T-cell (primary cell): ENCODE measurements around the gene BOD1L1. TPM values are rescaled to one million over a fixed set of nuclear protein-coding genes. Genes with fewer than 3 reads are reported as not detected.

Experiments
- ATAC-seq, 4 experiments: fragments of 200-7000 bp in 3 of 4; fragments of 150-1000 bp in 1 of 4; cut with Tn5 transposase; replicated peaks in 1 of 4; 1 replicate in 3 of 4; 2 replicates in 1 of 4; pipeline ENCODE4 v1.10.0; 2021; ENCODE audit warnings: moderate library complexity in 3 of 4, mild to moderate bottlenecking in 2 of 4, moderate number of reproducible peaks in 1 of 4
- CTCF ChIA-PET, 2 donors: fragments of 300-600 bp; sonication (Branson Sonifier 250); formaldehyde crosslinking; loops; one replicate each; lab custom pipeline; 2022; ENCODE audit warnings: antibody characterized with exemption in 2 of 2; lab: Charles Lee
- POLR2A ChIA-PET, 2 donors: fragments of 300-600 bp; sonication (Branson Sonifier 250); formaldehyde crosslinking; loops; one replicate each; lab custom pipeline; 2022; ENCODE audit warnings: antibody characterized with exemption in 2 of 2; lab: Charles Lee
- DNase-seq, 35 experiments: peaks; one replicate each; pipeline versions ENCODE4 v3.0.0 to v3.0.0-alpha.2; 2013 to 2023
- H3K27ac ChIP-seq: one replicate; pipeline ENCODE4 v1.5.1; 2013; ENCODE audit warnings: low read length
- H3K27me3 ChIP-seq, 2 experiments: replicated peaks in 1 of 2; 1 replicate in 1 of 2; 2 replicates in 1 of 2; pipeline versions ENCODE4 v1.6.1 to v1.7.0; 2013; ENCODE audit warnings: low read length in 1 of 2, mixed read lengths in 1 of 2; ENCODE audit not compliant: control insufficient read depth in 2 of 2, insufficient read depth in 2 of 2; ENCODE audit errors: extremely low read depth in 1 of 2
- H3K36me3 ChIP-seq, 2 donors: 1 replicate in 1 of 2; 2 replicates in 1 of 2; pipeline versions ENCODE4 v1.6.1 to v1.7.0; 2013; ENCODE audit warnings: low read length in 1 of 2; ENCODE audit not compliant: control insufficient read depth in 2 of 2, insufficient read depth in 1 of 2; ENCODE audit errors: extremely low read depth in 1 of 2
- H3K4me1 ChIP-seq, 2 experiments: 1 replicate in 1 of 2; 2 replicates in 1 of 2; pipeline versions ENCODE4 v1.6.1 to v1.7.0; 2013; ENCODE audit warnings: low read length in 2 of 2, mixed read lengths in 1 of 2; ENCODE audit not compliant: insufficient read depth in 2 of 2, control insufficient read depth in 1 of 2; ENCODE audit errors: extremely low read depth in 1 of 2
- H3K4me3 ChIP-seq, 2 donors: 1 replicate in 1 of 2; 2 replicates in 1 of 2; pipeline versions ENCODE4 v1.5.1 to v1.7.0; 2013; ENCODE audit warnings: mild to moderate bottlenecking in 2 of 2, low read length in 1 of 2, moderate library complexity in 1 of 2; ENCODE audit not compliant: control insufficient read depth in 1 of 2; ENCODE audit errors: extremely low read depth in 1 of 2
- H3K9me3 ChIP-seq: 2 replicates; pipeline ENCODE4 v1.7.0; 2013
- H3K27ac Mint-ChIP-seq, 2 donors: one replicate each; pipeline ENCODE4 v1.8.0; 2020 to 2021; ENCODE audit warnings: mild to moderate bottlenecking in 2 of 2, mixed read lengths in 2 of 2
- H3K27me3 Mint-ChIP-seq, 2 donors: one replicate each; pipeline ENCODE4 v1.8.0; 2021 to 2022; ENCODE audit warnings: mixed read lengths in 2 of 2
- H3K36me3 Mint-ChIP-seq: one replicate; pipeline ENCODE4 v1.8.0; 2021; ENCODE audit warnings: mixed read lengths
- H3K4me1 Mint-ChIP-seq, 3 donors: one replicate each; pipeline ENCODE4 v1.8.0; 2020 to 2022; ENCODE audit warnings: mixed read lengths in 3 of 3, mild to moderate bottlenecking in 1 of 3
- H3K4me3 Mint-ChIP-seq, 3 donors: one replicate each; pipeline ENCODE4 v1.8.0; 2020 to 2022; ENCODE audit warnings: mild to moderate bottlenecking in 3 of 3, mixed read lengths in 3 of 3, moderate library complexity in 3 of 3
- H3K9me3 Mint-ChIP-seq, 3 donors: one replicate each; pipeline ENCODE4 v1.8.0; 2020 to 2022; ENCODE audit warnings: mixed read lengths in 3 of 3
- WGBS: methylation state at CpG from one replicate; pipeline ENCODE4 v1.1.5; 2013; ENCODE audit warnings: missing lambda C conversion rate; ENCODE audit not compliant: insufficient coverage; 5-methylcytosine and 5-hydroxymethylcytosine counted together
- total RNA-seq, 35 experiments: library from RNA in 6 of 35; stranded (reverse) in 6 of 35; fragments of 120-200 nt in 1 of 35; gene quantifications; one replicate each; pipeline versions ENCODE4 v1.2.1 to v1.2.4 and lab custom pipeline; 2013 to 2026

Gene BOD1L1
- total RNA-seq, 5 donors from 2014 or later (not counting 1 experiment from before 2014, with no cell fraction given) = 48.3 to 57.1 (median 55.4) TPM

DNA sequence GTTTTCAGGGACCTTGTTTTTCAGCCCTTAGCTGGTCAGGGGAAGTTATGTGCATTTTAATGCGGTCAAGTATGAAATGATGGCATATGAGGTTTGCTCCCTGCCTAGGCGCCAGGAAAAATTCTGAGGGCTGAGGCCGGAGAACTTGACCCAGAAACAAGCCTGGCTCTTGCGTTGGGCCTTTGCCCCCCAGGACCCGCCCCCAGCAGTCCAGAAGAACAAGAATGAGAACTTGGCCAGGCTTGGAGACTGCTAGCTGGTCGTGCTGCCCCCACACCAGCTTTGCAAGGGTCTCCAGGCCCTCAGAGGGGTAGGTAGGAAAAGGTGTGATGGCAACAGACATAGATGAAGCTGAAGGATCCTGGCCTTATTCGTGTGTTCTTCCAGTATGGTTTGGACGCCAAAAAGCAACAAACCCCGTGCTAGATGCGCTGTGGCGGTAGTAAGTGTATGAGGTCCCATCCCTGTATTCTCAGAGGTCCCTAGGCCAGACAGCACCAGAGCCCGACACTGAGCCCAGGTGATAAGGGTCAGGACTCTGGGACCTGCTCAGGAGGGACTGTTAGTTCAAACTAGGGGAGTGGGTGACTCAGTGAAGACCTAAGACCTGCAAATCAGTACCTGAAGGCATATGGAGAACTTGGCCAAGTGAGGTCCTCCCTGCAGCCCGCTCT is 93.7 kb downstream of the BOD1L1 start:
- Mint-ChIP-seq H3K36me3 (peaks cover 5% of the 10 kb centered on the region), H3K4me3 (no peak overlapping the region), H3K27ac (no peak overlapping the region), H3K9me3 (peaks cover 0 to 14% (median 7%) of the 10 kb centered on the region in 3 donors), H3K27me3 (peaks cover 72 to 97% of the 10 kb centered on the region in 2 donors), H3K4me1 (peaks cover 19 to 24% (median 20%) of the 10 kb centered on the region in 3 donors)
- Histone ChIP-seq H3K4me3 (no peak overlapping the region), H3K36me3 (no peaks in the 10 kb centered on the region), H3K27ac (no peak overlapping the region), H3K9me3 (peaks cover 4% of the 10 kb centered on the region), H3K27me3 (peaks cover 50 to 96% of the 10 kb centered on the region in 2 experiments), H3K4me1 (peaks cover 0 to 35% of the 10 kb centered on the region in 2 experiments)
- WGBS = 16% methylated on average over 12 of the region's 13 CpGs
- POLR2A ChIA-PET = no interaction called here
- CTCF ChIA-PET = interaction anchor here in 1 of 2 donors (0.6 kb wide), 1 partner anchor 40 kb away, joined by 3 read pairs; no protein-coding TSS in a partner anchor
- ATAC-seq (no peak), DNase-seq (no peak)

DNA sequence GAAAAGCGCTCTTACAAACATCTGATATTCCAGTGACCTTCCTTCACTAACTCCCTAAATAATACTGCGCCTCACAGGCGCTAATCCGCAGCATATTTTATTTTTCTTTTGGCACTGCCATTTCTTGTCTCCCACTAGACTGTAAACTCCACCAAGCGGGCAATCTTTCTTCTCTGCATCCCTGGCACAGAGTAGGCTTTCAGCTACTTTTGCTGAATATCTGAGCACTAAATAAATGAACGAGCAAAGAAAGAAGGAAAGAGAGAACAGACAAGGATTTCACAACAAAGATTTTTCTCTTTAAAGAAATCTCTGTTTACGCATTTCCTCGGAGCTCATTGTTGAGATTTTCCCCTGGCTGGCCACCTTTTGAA is 95.9 kb downstream of the BOD1L1 start:
- Histone ChIP-seq H3K27ac (no peak overlapping the region), H3K4me3 (no peak overlapping the region), H3K4me1 (peaks cover 0 to 33% of the 10 kb centered on the region in 2 experiments), H3K9me3 (peaks cover under 1% of the 10 kb centered on the region), H3K27me3 (peaks cover 42 to 94% of the 10 kb centered on the region in 2 experiments), H3K36me3 (no peaks in the 10 kb centered on the region)
- Mint-ChIP-seq H3K27ac (no peak overlapping the region), H3K9me3 (peaks cover 0 to 2% (median 0%) of the 10 kb centered on the region in 3 donors), H3K36me3 (peaks cover 1% of the 10 kb centered on the region), H3K4me3 (no peak overlapping the region), H3K27me3 (peaks cover 69 to 93% of the 10 kb centered on the region in 2 donors), H3K4me1 (peaks cover 22 to 31% (median 27%) of the 10 kb centered on the region in 3 donors)
- 22% methylated on average over 4 of the region's 8 CpGs for WGBS
- no peak for ATAC-seq
- ChIA-PET CTCF (interaction anchor here in 1 of 2 donors (1.0 kb wide), 1 partner anchor 10 kb away, joined by 4 read pairs; no protein-coding TSS in a partner anchor), POLR2A (no interaction called here)
- no peak for DNase-seq

DNA sequence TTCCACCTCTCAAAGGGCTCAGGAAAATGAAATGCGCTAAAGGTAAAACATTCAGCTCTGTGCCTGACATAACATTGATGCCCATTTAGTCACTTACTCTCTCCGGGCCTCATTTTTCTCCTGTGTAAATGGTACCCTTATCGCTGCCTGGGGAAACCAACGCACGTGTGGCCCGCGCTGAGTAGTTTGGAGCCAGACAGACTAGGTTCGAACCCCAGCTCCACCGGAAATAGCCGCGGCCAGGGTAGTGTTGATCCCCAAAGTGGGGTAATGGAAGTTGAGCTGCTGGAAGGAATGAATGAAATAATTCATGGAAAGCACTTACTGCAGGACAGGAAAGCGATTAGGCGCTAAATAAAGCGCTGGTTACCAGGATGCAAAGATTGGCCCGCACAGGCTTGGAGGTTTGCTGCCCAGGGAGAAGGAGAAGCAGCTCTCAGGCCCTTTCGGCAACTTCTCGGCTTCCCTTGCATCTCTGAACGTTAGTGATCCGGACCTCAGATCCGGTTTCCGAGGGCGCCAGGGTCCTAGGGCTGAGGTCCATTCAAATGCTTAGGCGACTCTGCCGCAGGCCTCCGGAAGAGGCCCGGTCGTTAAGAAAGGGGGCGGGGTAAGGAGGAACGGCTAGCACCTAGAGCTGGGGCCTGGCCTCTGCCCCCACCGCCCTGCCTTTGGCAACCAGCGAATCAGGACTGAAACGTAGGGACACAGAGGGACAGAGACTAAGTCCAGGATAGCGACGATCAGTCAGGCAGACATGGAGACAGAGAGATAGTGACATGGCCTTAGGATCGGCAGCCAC is 96.5 kb downstream of the BOD1L1 start:
- DNase-seq (no peak), ATAC-seq (no peak)
- WGBS = 7% methylated on average over 35 of the region's 35 CpGs
- Mint-ChIP-seq H3K27ac (no peak overlapping the region), H3K36me3 (no peaks in the 10 kb centered on the region), H3K27me3 (peaks cover 71 to 93% of the 10 kb centered on the region in 2 donors), H3K9me3 (no peaks in the 10 kb centered on the region), H3K4me3 (no peak overlapping the region), H3K4me1 (peaks cover 22 to 29% (median 26%) of the 10 kb centered on the region in 3 donors)
- ChIA-PET POLR2A (no interaction called here), CTCF (interaction anchor here in 1 of 2 donors (1.0 kb wide), 1 partner anchor 9 kb away, joined by 4 read pairs; no protein-coding TSS in a partner anchor)
- Histone ChIP-seq H3K27me3 (peaks cover 41 to 88% of the 10 kb centered on the region in 2 experiments), H3K4me3 (no peak overlapping the region), H3K36me3 (no peaks in the 10 kb centered on the region), H3K27ac (no peak overlapping the region), H3K4me1 (peaks cover 0 to 33% of the 10 kb centered on the region in 2 experiments), H3K9me3 (no peaks in the 10 kb centered on the region)

DNA sequence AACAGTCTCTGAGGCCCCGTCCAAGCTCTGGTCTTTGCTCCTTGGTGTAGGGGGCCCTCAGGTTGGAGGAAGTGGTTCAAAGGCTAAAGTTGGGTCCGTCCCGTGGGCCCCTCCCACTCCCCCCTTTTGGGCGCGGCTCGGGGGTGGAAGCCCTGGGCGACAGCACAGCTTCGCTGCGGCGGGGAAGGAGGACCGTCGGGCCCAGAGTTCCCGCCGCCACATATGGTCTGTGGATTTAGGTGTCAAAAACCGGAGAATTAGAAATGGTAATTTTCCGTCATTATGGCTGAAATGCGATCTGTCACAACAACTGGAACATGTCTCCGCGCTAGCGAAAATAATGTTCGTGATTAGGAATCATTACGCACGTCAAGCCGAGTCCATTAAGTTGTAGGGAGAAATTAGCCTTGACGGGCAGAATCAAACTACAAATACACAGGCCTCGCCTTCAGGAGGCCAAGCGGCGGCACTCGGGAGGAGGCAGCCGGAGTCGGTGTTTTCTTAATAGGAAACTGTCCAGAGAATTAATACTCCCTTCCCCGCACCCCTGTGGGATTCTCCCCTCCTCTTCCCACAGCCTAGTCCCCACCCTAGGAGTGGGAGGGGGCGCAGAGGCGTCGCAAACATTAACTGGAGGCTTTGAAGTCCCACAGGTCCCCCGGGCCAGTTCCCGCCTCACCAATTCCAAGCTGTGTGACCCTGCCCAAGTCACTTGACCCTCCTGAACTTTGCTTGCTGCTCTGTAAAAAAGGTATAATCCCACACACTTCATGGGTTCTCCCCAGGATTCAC is 98.2 kb downstream of the BOD1L1 start:
- POLR2A ChIA-PET = no interaction called here
- no peak overlapping the region for H3K27ac Mint-ChIP-seq
- WGBS = 20% methylated on average over 18 of the region's 37 CpGs

DNA sequence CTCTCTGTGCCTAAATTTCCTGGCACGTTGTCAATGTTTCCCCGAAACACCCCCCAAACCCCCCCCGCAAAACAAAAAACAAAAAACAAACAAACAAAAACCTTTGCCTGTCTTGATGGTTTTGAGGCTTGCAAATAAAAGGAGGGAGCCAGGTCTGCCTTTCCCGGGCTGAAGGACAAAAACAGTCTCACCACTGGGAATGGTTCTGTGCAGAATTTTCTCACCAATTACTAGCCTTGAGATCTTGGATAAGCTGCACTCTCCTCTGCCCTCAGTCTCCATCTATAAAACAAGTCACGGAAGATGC is 98.8 kb downstream of the BOD1L1 start:
- DNase-seq = no peak
- ATAC-seq = no peak
- Mint-ChIP-seq H3K27me3 (peaks cover 83 to 91% of the 10 kb centered on the region in 2 donors), H3K4me3 (peak overlapping the region in 1 of 3 donors; percentile 57), H3K36me3 (no peaks in the 10 kb centered on the region), H3K27ac (peak overlapping the region in 1 of 2 donors; percentile 36), H3K4me1 (peaks cover 22 to 25% (median 24%) of the 10 kb centered on the region in 3 donors), H3K9me3 (peaks cover 0 to 3% (median 0%) of the 10 kb centered on the region in 3 donors)
- ChIA-PET CTCF (interaction anchor here in 1 of 2 donors (0.6 kb wide), 1 partner anchor 43 kb away, joined by 10 read pairs; no protein-coding TSS in a partner anchor), POLR2A (no interaction called here)
- H3K9me3 ChIP-seq = no peaks in the 10 kb centered on the region
- peaks cover 0 to 33% of the 10 kb centered on the region in 2 experiments for H3K4me1 ChIP-seq
- no CpG with 5 or more reads among the region's 5 CpGs for WGBS
- peaks cover 42 to 86% of the 10 kb centered on the region in 2 experiments for H3K27me3 ChIP-seq
- H3K27ac ChIP-seq = no peak overlapping the region
- no peaks in the 10 kb centered on the region for H3K36me3 ChIP-seq
- no peak overlapping the region for H3K4me3 ChIP-seq

More for the DNA sequence above, 98.2 kb downstream of the BOD1L1 start:
- Histone ChIP-seq H3K27ac (no peak overlapping the region), H3K27me3 (peaks cover 42 to 86% of the 10 kb centered on the region in 2 experiments), H3K36me3 (no peaks in the 10 kb centered on the region), H3K4me3 (peak overlapping the region in 1 of 2 donors; percentile 12), H3K9me3 (no peaks in the 10 kb centered on the region), H3K4me1 (peaks cover 0 to 33% of the 10 kb centered on the region in 2 experiments)
- Mint-ChIP-seq H3K27me3 (peaks cover 83 to 91% of the 10 kb centered on the region in 2 donors), H3K4me3 (peak overlapping the region in 1 of 3 donors; percentile 57), H3K4me1 (peaks cover 22 to 29% (median 26%) of the 10 kb centered on the region in 3 donors), H3K9me3 (peaks cover 0 to 3% (median 0%) of the 10 kb centered on the region in 3 donors), H3K36me3 (no peaks in the 10 kb centered on the region)
- no peak for DNase-seq
- no peak for ATAC-seq
- CTCF ChIA-PET = interaction anchor here (0.6 kb wide), 2 partner anchors 44 to 119 kb away, joined by 4 to 10 read pairs; no protein-coding TSS in a partner anchor
